Muscle of leg (tissue), 11 donors: Measurements from ENCODE around the gene CORO2A. TPM values are rescaled to one million over a fixed set of nuclear protein-coding genes. Genes with fewer than 3 reads are reported as not detected.

Experiments
- DNase-seq: peaks from one replicate; pipeline ENCODE4 v3.0.0; 2013
- H3K27ac ChIP-seq: one replicate; pipeline ENCODE4 v1.5.1; 2013; ENCODE audit warnings: mild to moderate bottlenecking, low read length, control low read depth
- H3K27me3 ChIP-seq: one replicate; pipeline ENCODE4 v1.6.1; 2013; ENCODE audit warnings: low read length; ENCODE audit not compliant: control insufficient read depth, insufficient read depth
- H3K36me3 ChIP-seq: one replicate; pipeline ENCODE4 v1.6.1; 2013; ENCODE audit warnings: low read length; ENCODE audit not compliant: control insufficient read depth, insufficient read depth
- H3K4me1 ChIP-seq: one replicate; pipeline ENCODE4 v1.6.1; 2013; ENCODE audit warnings: low read length; ENCODE audit not compliant: control insufficient read depth, insufficient read depth
- H3K4me3 ChIP-seq: one replicate; pipeline ENCODE4 v1.5.1; 2013; ENCODE audit warnings: low read length, control low read depth
- H3K9me3 ChIP-seq: replicated peaks from 2 replicates; pipeline ENCODE4 v1.6.1; 2013; ENCODE audit warnings: low read depth, low read length; ENCODE audit not compliant: control insufficient read depth
- whole genome bisulfite sequencing: methylation state at CpG from one replicate; pipeline ENCODE4 v1.1.5; 2013; ENCODE audit warnings: missing lambda C conversion rate; ENCODE audit not compliant: insufficient coverage; 5-methylcytosine and 5-hydroxymethylcytosine counted together
- polyA plus RNA-seq, 8 donors: library from polyadenylated mRNA; unstranded; fragments of 120-200 nt; gene quantifications; one replicate each; pipeline versions ENCODE4 v1.2.1 to v1.2.3, GENCODE V29; 2013; ENCODE audit warnings: inconsistent platforms in 1 of 8, low replicate concordance in 1 of 8; ENCODE audit not compliant: insufficient read length in 8 of 8, insufficient read depth in 1 of 8
- total RNA-seq: library from RNA; stranded (reverse); fragments of 120-200 nt; gene quantifications from one replicate; pipeline ENCODE4 v1.2.4, GENCODE V29; 2013

CORO2A gene
- total and polyA plus RNA-seq, 9 donors = 0.13 to 1.9 (median 0.36) TPM

- DNase-seq = peak; percentile 30
- no peaks in the 10 kb centered on the region for H3K4me1 ChIP-seq
- H3K27ac ChIP-seq = no peak overlapping the region
- WGBS = 67% methylated on average over 2 of the region's 3 CpGs
- H3K4me3 ChIP-seq = no peak overlapping the region
- H3K27me3 ChIP-seq = peaks cover 2% of the 10 kb centered on the region
- no peaks in the 10 kb centered on the region for H3K36me3 ChIP-seq
- H3K9me3 ChIP-seq = peaks cover 2% of the 10 kb centered on the region
Observed at GRCh38 chr9:98104445-98104881, 88.0 kb downstream of the CORO2A start.

GRCh38 chr9:98101868-98102273, 90.6 kb downstream of the CORO2A start:
- Histone ChIP-seq H3K4me3 (no peak overlapping the region), H3K27ac (no peak overlapping the region), H3K4me1 (no peaks in the 10 kb centered on the region)

GRCh38 chr9:98101416-98101815, 91.0 kb downstream of the CORO2A start:
- no peak overlapping the region for H3K27ac ChIP-seq
- peaks cover 2% of the 10 kb centered on the region for H3K27me3 ChIP-seq
- DNase-seq = no peak
- H3K36me3 ChIP-seq = no peaks in the 10 kb centered on the region
- H3K4me3 ChIP-seq = no peak overlapping the region
- H3K9me3 ChIP-seq = no peaks in the 10 kb centered on the region
- WGBS = 95% methylated on average over 4 of the region's 7 CpGs
- no peaks in the 10 kb centered on the region for H3K4me1 ChIP-seq

More at GRCh38 chr9:98101868-98102273, 90.6 kb downstream of the CORO2A start:
- no peaks in the 10 kb centered on the region for H3K9me3 ChIP-seq
- no peaks in the 10 kb centered on the region for H3K36me3 ChIP-seq
- WGBS = 30% methylated on average over 5 of the region's 6 CpGs
- H3K27me3 ChIP-seq = peaks cover 2% of the 10 kb centered on the region
- DNase-seq = no peak

- Histone ChIP-seq H3K4me1 (no peaks in the 10 kb centered on the region), H3K36me3 (no peaks in the 10 kb centered on the region), H3K9me3 (no peaks in the 10 kb centered on the region), H3K4me3 (no peak overlapping the region), H3K27me3 (no peaks in the 10 kb centered on the region), H3K27ac (no peak overlapping the region)
- no peak for DNase-seq
Observed at GRCh38 chr9:98100456-98100855, 92.0 kb downstream of the CORO2A start.

- H3K27ac ChIP-seq = no peak overlapping the region
- H3K36me3 ChIP-seq = no peaks in the 10 kb centered on the region
- no peak for DNase-seq
Observed at GRCh38 chr9:98099898-98100297, 92.5 kb downstream of the CORO2A start.

GRCh38 chr9:98099346-98099745, 93.1 kb downstream of the CORO2A start:
- no peak overlapping the region for H3K27ac ChIP-seq
- no peaks in the 10 kb centered on the region for H3K9me3 ChIP-seq
- no peak overlapping the region for H3K4me3 ChIP-seq
- no peaks in the 10 kb centered on the region for H3K4me1 ChIP-seq
- no peaks in the 10 kb centered on the region for H3K36me3 ChIP-seq
- WGBS = no CpG with 5 or more reads among the region's 2 CpGs
- H3K27me3 ChIP-seq = no peaks in the 10 kb centered on the region
- DNase-seq = no peak

More at GRCh38 chr9:98099898-98100297, 92.5 kb downstream of the CORO2A start:
- H3K4me1 ChIP-seq = no peaks in the 10 kb centered on the region
- H3K27me3 ChIP-seq = no peaks in the 10 kb centered on the region
- H3K4me3 ChIP-seq = no peak overlapping the region
- 50% methylated on average over 2 of the region's 5 CpGs for WGBS
- no peaks in the 10 kb centered on the region for H3K9me3 ChIP-seq

GRCh38 chr9:98097836-98098235, 94.6 kb downstream of the CORO2A start:
- no peaks in the 10 kb centered on the region for H3K36me3 ChIP-seq
- no peak for DNase-seq
- H3K4me3 ChIP-seq = no peak overlapping the region
- no peaks in the 10 kb centered on the region for H3K27me3 ChIP-seq
- H3K9me3 ChIP-seq = no peaks in the 10 kb centered on the region
- H3K27ac ChIP-seq = no peak overlapping the region
- WGBS = 63% methylated on average over 4 of the region's 4 CpGs
- no peaks in the 10 kb centered on the region for H3K4me1 ChIP-seq

- no peak for DNase-seq
- WGBS = 76% methylated on average over 2 of the region's 5 CpGs
- Histone ChIP-seq H3K27me3 (peaks cover 7% of the 10 kb centered on the region), H3K4me3 (no peak overlapping the region), H3K36me3 (no peaks in the 10 kb centered on the region), H3K27ac (no peak overlapping the region), H3K9me3 (no peaks in the 10 kb centered on the region), H3K4me1 (no peaks in the 10 kb centered on the region)
Observed at GRCh38 chr9:98096091-98096490, 96.3 kb downstream of the CORO2A start.

GRCh38 chr9:98095401-98095800, 97.0 kb downstream of the CORO2A start:
- H3K4me3 ChIP-seq = no peak overlapping the region
- no peak for DNase-seq
- H3K4me1 ChIP-seq = no peaks in the 10 kb centered on the region
- WGBS = 81% methylated on average over 4 of the region's 7 CpGs
- H3K27ac ChIP-seq = no peak overlapping the region
- no peaks in the 10 kb centered on the region for H3K9me3 ChIP-seq
- H3K27me3 ChIP-seq = peaks cover 7% of the 10 kb centered on the region
- H3K36me3 ChIP-seq = no peaks in the 10 kb centered on the region

- no peak overlapping the region for H3K4me3 ChIP-seq
- H3K4me1 ChIP-seq = no peaks in the 10 kb centered on the region
- 86% methylated on average over 15 of the region's 16 CpGs for WGBS
- H3K9me3 ChIP-seq = no peaks in the 10 kb centered on the region
- H3K36me3 ChIP-seq = no peaks in the 10 kb centered on the region
- no peak overlapping the region for H3K27ac ChIP-seq
- no peak for DNase-seq
- H3K27me3 ChIP-seq = peaks cover 7% of the 10 kb centered on the region
Observed at GRCh38 chr9:98094851-98095250, 97.6 kb downstream of the CORO2A start.

GRCh38 chr9:98094316-98094715, 98.1 kb downstream of the CORO2A start:
- no peaks in the 10 kb centered on the region for H3K4me1 ChIP-seq
- H3K9me3 ChIP-seq = no peaks in the 10 kb centered on the region
- H3K27ac ChIP-seq = no peak overlapping the region
- H3K36me3 ChIP-seq = no peaks in the 10 kb centered on the region
- DNase-seq = no peak
- no peak overlapping the region for H3K4me3 ChIP-seq
- peaks cover 10% of the 10 kb centered on the region for H3K27me3 ChIP-seq
- WGBS = 83% methylated on average over 4 of the region's 4 CpGs
